ENCODE measurements around the gene HSFX3. TPM values are rescaled to one million over a fixed set of nuclear protein-coding genes. Genes with fewer than 3 reads are reported as not detected.

Gene HSFX3
- total RNA-seq, 1 donor from 2014 or later: not detected

DNA sequence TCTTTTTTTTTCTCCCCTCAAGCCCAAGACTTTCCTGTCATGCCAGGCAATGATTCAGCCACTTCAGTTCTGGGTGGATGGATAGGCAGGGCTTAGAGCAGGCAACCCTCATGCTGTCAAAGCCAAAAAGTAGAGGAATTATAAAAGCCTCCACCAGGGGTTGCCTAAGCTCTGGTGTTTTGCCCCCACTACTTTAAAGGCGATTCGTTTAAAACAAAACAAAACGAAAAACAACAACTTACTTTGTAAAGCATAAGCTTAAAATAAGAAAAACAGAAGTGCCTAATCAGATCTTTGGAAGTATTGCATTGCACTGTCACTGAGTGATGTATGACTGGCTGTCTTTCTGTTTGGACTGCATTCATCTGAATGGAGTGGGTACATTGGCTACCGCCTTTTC lies 39.3 kb downstream of the HSFX3 start:
- no peaks in the 10 kb centered on the region for H3K36me3 Mint-ChIP-seq (ENCODE audit: unreplicated experiment)
- H3K4me1 Mint-ChIP-seq (ENCODE audit: unreplicated experiment): peaks cover 4% of the 10 kb centered on the region
- H3K27ac Mint-ChIP-seq (ENCODE audit: unreplicated experiment): no peak overlapping the region
- TF ChIP-seq CTCF (IDR thresholded peaks at IDR 0.05): no peak
- no peak overlapping the region for H3K4me3 Mint-ChIP-seq (ENCODE audit: unreplicated experiment)
- no peak for DNase-seq (ENCODE audit: extremely low spot score, unreplicated experiment)
- H3K9me3 Mint-ChIP-seq (ENCODE audit: unreplicated experiment): peaks cover 4% of the 10 kb centered on the region
- peaks cover 2% of the 10 kb centered on the region for H3K27me3 Mint-ChIP-seq (ENCODE audit: unreplicated experiment)

- peaks cover 2% of the 10 kb centered on the region for H3K27me3 Mint-ChIP-seq (ENCODE audit: unreplicated experiment)
- H3K36me3 Mint-ChIP-seq (ENCODE audit: unreplicated experiment): no peaks in the 10 kb centered on the region
- no peak for TF ChIP-seq CTCF (IDR thresholded peaks at IDR 0.05)
- H3K4me1 Mint-ChIP-seq (ENCODE audit: unreplicated experiment): peaks cover 11% of the 10 kb centered on the region
- H3K27ac Mint-ChIP-seq (ENCODE audit: unreplicated experiment): no peak overlapping the region
- DNase-seq (ENCODE audit: extremely low spot score, unreplicated experiment): no peak
- peaks cover 4% of the 10 kb centered on the region for H3K9me3 Mint-ChIP-seq (ENCODE audit: unreplicated experiment)
- H3K4me3 Mint-ChIP-seq (ENCODE audit: unreplicated experiment): no peak overlapping the region
These were observed 41.3 kb downstream of the HSFX3 start for GRCh38 chrX:149508467-149508866.

GRCh38 chrX:149506349-149506748 lies 43.4 kb downstream of the HSFX3 start:
- Mint-ChIP-seq H3K27me3 (ENCODE audit: unreplicated experiment) (peaks cover 2% of the 10 kb centered on the region), H3K4me3 (ENCODE audit: unreplicated experiment) (no peak overlapping the region), H3K9me3 (ENCODE audit: unreplicated experiment) (peaks cover 4% of the 10 kb centered on the region), H3K36me3 (ENCODE audit: unreplicated experiment) (no peaks in the 10 kb centered on the region), H3K4me1 (ENCODE audit: unreplicated experiment) (peaks cover 11% of the 10 kb centered on the region), H3K27ac (ENCODE audit: unreplicated experiment) (no peak overlapping the region)
- no peak for DNase-seq (ENCODE audit: extremely low spot score, unreplicated experiment)
- no peak for TF ChIP-seq CTCF (IDR thresholded peaks at IDR 0.05)

DNA sequence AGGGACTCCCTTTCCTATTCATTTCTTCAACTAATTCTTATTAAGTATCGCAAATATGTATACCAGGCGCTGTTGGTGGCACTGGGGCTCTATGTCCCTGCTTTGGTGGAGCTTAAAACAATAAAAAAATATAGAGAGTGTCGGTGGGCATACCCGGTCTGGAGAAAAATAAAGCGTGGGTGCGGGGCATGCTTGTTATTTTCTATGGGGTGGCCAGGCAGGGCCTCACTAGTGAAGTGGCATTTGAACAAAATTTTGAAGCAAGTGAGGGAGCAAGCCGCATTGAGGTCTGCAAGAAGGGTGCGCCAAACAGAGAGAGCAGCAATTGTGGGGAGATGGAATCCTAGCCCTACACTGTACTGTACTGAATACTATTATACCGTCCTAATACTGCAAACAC lies 44.1 kb downstream of the HSFX3 start:
- Mint-ChIP-seq H3K27ac (ENCODE audit: unreplicated experiment) (peak overlapping the region; percentile 86), H3K36me3 (ENCODE audit: unreplicated experiment) (no peaks in the 10 kb centered on the region)
- TF ChIP-seq CTCF (IDR thresholded peaks at IDR 0.05): no peak

DNA sequence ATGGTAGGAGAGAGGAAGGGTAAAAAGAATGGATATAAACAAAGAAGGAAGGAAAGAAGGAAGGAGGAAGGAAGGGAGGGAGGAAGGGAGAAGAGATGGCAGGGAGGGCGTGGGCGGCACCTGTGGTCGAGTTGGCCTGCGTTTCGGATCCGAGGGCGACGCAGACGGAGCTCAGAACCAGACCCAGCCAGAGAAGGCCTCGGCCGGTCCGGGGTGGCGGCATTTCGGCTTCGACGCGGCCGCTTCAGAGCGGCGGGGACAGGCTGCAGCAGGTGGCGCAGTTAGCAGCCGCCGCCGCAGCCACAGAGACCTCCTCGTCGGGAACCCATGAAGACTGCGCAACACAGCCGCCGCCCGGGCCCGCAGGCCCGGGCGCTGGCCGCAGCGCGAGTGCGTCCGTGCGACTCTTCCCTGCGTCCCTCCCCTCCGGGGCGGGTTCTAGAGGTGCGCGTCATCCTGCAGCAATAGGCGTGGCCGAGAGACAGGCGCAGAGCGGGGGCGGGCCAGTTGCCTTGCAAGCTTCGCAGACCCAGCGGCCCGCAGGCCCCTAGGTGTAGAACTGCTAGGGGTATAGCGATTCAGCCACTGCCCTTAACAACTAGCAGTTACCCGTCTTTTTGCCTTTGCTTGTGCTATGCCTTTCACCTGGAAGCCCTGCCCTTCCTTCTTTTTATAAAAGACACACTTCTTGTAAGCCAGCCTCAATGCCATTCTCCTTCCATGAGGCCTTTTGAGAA lies 44.6 kb downstream of the HSFX3 start, which contains the start of gene IDS:
IDS (minus strand) TSS at position 392 of the 737 bp plus-strand sequence; CDS start at position 223, 169 bp downstream.
- Mint-ChIP-seq H3K4me3 (ENCODE audit: unreplicated experiment) (peak within 1 kb of the TSS; percentile 81), H3K4me1 (ENCODE audit: unreplicated experiment) (peaks cover 11% of the 10 kb centered on the region), H3K9me3 (ENCODE audit: unreplicated experiment) (peaks cover 4% of the 10 kb centered on the region), H3K27ac (ENCODE audit: unreplicated experiment) (peak within 1 kb of the TSS; percentile 86), H3K27me3 (ENCODE audit: unreplicated experiment) (peaks cover 2% of the 10 kb centered on the region), H3K36me3 (ENCODE audit: unreplicated experiment) (peaks cover 2% of the 10 kb centered on the region)
- DNase-seq (ENCODE audit: extremely low spot score, unreplicated experiment): peak; percentile 93
- no peak for TF ChIP-seq CTCF (IDR thresholded peaks at IDR 0.05)

More for the DNA sequence above, 44.1 kb downstream of the HSFX3 start:
- Mint-ChIP-seq H3K9me3 (ENCODE audit: unreplicated experiment) (peaks cover 4% of the 10 kb centered on the region), H3K27me3 (ENCODE audit: unreplicated experiment) (peaks cover 2% of the 10 kb centered on the region), H3K4me3 (ENCODE audit: unreplicated experiment) (peak overlapping the region; percentile 81), H3K4me1 (ENCODE audit: unreplicated experiment) (peaks cover 11% of the 10 kb centered on the region)
- DNase-seq (ENCODE audit: extremely low spot score, unreplicated experiment): no peak
